Measurements from ENCODE around the gene ITPR2.

The ITPR2 gene

DNA sequence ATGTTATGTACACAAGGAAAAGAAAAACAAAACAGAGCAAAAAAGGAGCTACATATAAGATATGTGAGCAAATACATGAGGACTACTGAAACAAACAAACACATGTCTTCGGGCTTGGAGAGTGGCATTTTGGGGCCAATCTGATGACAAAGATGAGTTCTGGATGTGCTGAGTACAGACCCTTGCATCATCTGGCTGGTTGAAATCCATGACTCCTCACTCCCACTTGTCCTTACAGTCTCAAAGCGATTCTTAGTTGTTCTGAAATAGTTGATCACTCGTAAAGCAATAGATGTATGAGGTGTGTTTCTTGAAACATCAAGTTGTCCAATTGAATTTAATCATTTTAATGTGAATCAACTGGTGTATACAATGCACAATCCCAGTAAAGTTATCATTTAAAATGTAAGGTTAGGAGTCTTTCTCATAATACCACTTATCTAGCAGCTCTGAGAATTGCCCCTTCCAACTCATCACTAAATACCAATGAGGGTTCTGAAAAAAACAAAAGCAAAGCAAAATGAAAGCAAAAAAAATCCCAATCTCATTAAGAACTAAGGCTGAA, 136.9 kb downstream of the ITPR2 start:
- DNase-seq (ENCODE audit: low spot score), result no peak
- TF ChIP-seq, protein P1, sequence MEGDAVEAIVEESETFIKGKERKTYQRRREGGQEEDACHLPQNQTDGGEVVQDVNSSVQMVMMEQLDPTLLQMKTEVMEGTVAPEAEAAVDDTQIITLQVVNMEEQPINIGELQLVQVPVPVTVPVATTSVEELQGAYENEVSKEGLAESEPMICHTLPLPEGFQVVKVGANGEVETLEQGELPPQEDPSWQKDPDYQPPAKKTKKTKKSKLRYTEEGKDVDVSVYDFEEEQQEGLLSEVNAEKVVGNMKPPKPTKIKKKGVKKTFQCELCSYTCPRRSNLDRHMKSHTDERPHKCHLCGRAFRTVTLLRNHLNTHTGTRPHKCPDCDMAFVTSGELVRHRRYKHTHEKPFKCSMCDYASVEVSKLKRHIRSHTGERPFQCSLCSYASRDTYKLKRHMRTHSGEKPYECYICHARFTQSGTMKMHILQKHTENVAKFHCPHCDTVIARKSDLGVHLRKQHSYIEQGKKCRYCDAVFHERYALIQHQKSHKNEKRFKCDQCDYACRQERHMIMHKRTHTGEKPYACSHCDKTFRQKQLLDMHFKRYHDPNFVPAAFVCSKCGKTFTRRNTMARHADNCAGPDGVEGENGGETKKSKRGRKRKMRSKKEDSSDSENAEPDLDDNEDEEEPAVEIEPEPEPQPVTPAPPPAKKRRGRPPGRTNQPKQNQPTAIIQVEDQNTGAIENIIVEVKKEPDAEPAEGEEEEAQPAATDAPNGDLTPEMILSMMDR (IDR thresholded peaks at IDR 0.05), result no peak
- no peak overlapping the region for H3K4me3 ChIP-seq
- no peak overlapping the region for H3K27ac ChIP-seq

DNA sequence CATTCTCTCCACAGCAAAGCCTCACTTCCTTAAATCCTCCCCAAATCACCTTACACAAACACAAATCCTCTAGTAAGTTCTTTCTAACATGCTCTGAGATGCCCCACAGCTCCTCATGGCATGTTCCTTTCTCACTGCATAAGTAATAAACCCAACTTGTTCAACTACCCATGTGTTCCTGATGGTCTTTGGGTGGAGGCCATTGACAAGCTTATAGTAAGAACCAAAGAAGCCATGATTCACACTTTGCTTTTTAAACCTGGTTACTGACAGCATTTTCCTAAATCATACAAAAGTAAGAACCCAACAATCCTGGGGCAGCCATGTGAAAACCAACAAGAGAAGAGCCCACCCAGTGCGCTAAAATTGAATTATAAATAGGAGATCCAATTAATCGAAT, 138.6 kb downstream of the ITPR2 start:
- TF ChIP-seq, protein P1 (IDR thresholded peaks at IDR 0.05), result no peak
- no peak overlapping the region for H3K27ac ChIP-seq
- H3K4me3 ChIP-seq, result no peak overlapping the region
- DNase-seq (ENCODE audit: low spot score), result no peak

DNA sequence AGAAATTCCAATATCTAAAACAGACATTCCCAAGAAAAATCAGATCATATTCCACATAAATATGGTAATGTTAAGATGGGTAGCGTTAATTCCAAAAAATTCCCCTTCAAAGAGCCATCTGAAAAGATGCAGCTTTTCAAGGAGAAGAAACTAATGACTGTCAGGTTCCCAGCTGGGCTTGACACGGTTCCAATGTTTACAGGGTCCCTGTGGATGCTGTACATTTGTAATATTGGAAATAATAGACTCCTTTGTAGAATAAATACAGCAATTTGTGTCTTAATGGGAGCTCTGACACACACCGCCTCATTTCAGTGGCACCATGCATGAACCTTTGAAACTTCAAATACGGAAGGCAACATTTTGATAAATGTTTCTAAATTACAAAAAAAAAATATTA, 140.6 kb downstream of the ITPR2 start:
- Histone ChIP-seq H3K27ac (no peak overlapping the region), H3K4me3 (no peak overlapping the region)
- DNase-seq (ENCODE audit: low spot score), result no peak
- TF ChIP-seq, protein P1 (IDR thresholded peaks at IDR 0.05), result no peak

DNA sequence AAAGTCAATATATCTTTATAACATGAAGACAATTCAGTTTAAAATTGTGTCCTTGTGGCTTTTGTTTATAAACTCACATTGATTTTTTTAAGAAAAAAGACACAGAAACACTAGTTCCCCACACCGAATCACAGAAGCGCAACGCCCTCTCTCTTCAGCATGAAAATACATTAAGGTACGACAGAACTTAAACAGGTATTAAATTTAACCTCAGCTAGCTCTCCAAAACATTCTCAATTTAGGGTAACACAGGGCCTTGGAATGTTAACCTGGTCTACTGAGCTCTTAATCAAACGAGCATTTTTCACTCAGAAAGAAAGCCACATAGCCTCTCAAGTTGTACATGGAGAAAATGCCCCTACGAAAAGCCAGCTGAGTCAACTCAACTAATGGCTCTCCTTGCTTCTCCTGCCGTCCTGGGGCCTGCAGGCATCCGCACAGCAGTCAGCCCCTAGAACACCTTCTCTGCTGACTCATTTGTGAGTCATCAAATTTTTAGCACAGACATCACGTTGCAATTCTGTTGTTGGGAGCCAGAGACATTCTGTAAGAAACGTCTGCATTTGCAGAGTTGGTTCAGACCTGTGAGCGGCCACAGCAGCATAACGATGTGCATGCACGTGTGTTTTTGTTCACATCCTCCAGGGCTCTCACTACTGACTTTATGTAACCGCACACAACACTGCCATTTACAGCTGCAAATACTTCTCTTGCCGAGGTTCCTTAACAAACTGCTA, 141.6 kb downstream of the ITPR2 start:
- TF ChIP-seq, protein P1 (IDR thresholded peaks at IDR 0.05), result no peak
- DNase-seq (ENCODE audit: low spot score), result no peak
- Histone ChIP-seq H3K27ac (no peak overlapping the region), H3K4me3 (no peak overlapping the region)

DNA sequence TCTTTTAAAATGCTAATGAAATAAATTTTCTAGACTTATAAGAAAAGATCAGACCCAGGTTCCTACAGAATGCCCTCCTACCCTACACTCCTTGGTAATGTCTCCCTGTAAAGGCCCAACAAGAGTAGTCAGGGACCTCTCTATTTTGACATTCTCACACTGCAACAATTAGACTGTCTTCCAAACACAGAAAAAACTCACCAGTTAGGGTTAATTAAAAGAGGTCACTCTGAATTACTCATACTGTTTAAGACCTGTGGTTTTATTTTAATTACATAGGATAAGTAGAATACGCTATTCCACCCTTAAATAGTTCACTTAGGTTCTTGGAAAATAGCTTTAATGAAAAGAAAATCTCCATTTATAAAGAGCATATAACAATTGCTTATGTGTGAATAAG, 142.4 kb downstream of the ITPR2 start:
- no peak overlapping the region for H3K4me3 ChIP-seq
- DNase-seq (ENCODE audit: low spot score), result no peak
- no peak overlapping the region for H3K27ac ChIP-seq
- TF ChIP-seq, protein P1 (IDR thresholded peaks at IDR 0.05), result no peak

DNA sequence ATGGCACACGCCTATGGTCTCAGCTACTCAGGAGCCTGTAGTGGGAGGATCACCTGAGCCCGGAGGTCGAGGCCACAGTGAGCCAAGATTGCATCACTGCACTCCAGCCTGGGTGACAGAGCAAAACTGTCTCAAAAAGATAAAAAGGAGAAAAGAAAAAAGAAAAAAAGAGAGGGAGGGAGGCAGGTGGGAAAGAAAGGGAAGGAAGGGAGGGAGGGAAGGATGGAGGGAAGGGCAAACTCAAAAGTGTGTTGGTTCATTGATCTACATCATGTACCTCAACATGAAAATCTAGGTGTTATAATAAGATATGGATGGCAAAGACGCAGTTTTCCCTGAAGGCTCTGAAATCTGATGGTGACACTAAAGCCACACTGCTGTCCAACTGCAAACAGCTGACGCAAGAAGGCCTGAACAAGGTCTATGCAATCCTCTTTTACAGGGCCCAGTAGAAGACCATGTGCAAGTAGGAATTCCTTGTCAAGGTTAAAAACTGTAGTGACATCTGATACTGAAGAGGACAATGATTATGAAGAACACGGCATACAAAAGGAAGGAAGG, 143.6 kb downstream of the ITPR2 start:
- TF ChIP-seq, protein P1 (IDR thresholded peaks at IDR 0.05), result no peak
- H3K27ac ChIP-seq, result no peak overlapping the region
- no peak for DNase-seq (ENCODE audit: low spot score)
- no peak overlapping the region for H3K4me3 ChIP-seq

All from coronary artery (tissue), 2 donors.